SH-SY5Y (cell line): Measurements from ENCODE around the gene TRMT11.

Experiments used
- GATA2 ChIP-seq: IDR thresholded peaks from 2 replicates; pipeline ENCODE4 v1.6.1; 2011; ENCODE audit warnings: mild to moderate bottlenecking, low read depth, low read length
- GATA3 ChIP-seq: IDR thresholded peaks from 2 replicates; pipeline ENCODE4 v1.6.1; 2011; ENCODE audit warnings: low read depth, mild to moderate bottlenecking, low read length, moderate library complexity

The TRMT11 gene

DNA sequence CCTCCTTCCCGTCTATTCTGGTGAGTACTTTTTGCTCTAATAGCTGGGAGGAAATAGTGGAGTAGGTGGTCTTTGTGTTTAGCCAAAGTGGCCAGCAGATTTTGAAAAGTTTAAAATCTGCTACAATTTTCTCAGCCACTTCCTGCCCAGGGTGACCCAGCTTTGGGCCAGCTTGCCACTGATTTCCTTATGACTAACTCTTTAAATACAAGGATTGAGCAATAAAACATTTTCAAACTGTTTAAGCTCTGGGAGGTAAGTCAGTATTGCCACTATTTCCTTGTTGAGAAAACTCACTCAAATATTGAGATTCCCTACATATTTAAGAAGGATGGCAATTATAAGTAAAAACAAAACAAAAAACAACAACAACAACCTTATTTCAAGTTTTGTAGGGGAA lies 54.5 kb downstream of the TRMT11 start:
- TF ChIP-seq GATA2 = no peak

DNA sequence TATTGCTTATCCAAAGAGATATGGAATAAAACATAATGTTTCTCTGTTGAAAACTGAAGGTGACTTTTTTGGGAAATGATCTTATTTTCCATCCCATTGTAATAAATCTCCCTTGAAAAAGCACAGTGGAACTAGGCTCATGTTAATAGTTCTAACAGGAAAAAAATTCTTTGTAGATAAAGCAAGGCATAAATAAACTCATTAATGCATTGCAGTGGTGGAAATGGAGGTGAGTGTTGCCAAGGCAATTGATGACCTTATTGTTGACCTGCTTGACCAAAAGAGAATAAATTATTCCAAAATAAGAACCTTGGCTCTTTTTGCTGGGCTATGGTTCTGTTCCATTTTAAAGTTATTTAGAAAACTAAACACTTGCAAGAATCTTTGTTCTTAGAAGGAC lies 55.2 kb downstream of the TRMT11 start:
- TF ChIP-seq GATA3 (no peak), GATA2 (no peak)

DNA sequence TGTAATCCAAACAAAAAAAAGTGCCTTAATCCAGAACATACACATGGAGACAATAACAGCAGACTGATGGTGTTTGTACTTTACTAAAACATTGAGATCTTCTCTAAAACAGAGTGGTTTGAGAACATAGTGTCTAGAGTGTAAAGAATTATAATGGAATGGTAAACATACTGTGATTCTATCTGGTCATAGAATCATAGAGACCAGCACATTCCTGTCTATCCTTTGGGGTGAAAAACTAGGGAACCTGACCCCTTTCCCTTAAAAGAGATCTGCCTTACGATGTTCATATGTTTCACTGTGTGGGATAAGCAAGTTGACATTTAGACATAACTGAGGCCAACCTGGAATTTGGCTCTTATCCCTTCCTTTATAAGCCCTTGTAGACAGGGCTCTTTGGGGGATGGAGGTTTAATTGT lies 55.7 kb downstream of the TRMT11 start:
- TF ChIP-seq GATA2 (no peak), GATA3 (no peak)

DNA sequence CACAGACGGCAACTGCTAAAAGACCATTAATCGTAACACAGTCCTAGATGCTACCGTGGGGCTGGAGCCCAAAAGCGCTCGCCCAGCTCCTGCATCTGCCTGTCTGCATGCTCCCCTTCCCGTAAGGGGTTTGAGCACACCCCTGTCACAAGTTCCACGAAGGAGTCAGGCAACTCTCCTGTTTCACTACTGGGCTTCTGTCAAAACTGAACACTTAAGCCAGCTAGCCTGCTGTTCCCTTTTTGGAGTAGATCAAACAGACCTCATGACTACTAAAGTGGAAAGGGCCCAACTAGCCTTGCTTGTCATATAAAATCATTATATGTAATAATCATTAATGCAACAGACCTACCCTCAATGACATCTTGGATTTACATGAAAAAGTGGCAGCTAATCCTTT lies 61.3 kb downstream of the TRMT11 start:
- no peak for TF ChIP-seq GATA3
- no peak for TF ChIP-seq GATA2

DNA sequence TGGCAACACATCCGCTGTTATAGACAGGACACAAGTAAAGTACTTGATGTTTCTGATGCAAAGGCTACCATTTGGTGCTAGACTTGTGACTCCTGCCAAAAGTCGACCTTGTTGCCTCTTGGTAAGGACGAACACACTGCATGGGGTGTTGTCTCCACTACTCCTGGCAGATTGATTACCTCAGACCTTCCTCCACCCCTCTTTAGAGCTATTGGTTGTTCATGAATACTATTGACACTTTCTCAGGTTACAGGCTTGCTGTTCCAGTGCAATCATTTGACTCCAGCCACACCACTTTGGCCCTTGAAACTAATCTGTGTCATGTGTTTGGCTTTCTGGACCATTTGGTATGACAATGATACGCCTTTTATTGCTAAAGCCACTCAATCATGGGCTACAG lies 62.3 kb downstream of the TRMT11 start:
- TF ChIP-seq GATA2 (no peak), GATA3 (no peak)

DNA sequence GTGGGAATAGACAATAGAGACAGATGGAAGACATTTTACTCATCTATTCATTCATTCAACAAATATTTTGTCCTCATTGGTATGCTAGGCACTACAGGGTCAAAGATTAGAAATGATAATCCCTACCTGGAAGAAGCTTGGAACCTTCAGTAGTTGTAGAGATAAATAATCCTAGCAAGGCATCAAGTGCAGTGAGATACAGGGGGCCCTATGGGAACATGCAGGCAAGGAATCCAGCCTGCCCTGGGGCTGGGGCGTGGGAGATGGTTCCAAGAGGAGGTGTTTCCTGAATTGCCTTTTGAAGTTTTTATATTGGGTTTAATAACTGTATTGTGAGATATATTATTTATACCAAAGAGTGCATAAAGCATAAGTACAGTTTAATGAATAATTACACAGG lies 64.5 kb downstream of the TRMT11 start:
- no peak for TF ChIP-seq GATA2
- TF ChIP-seq GATA3 = no peak

DNA sequence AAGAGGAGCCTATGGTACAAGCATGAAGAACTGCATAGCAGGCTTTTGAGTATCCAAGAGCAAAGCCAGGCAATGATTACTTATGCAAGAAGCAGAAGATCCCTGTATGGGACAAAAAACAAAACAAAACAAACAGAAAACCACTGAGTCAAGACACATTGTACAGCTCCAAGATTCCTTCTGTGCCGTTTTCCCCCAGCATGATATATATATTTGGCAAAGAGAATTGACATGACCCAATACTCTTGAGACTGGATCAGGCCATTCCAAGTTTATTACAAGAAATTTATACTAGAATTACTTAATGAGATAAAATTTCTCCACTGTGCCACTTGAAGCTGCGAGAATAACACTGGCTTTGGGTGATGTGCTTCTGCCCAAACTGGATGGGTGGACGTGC lies 65.5 kb downstream of the TRMT11 start:
- TF ChIP-seq GATA2 = no peak
- TF ChIP-seq GATA3 = no peak

DNA sequence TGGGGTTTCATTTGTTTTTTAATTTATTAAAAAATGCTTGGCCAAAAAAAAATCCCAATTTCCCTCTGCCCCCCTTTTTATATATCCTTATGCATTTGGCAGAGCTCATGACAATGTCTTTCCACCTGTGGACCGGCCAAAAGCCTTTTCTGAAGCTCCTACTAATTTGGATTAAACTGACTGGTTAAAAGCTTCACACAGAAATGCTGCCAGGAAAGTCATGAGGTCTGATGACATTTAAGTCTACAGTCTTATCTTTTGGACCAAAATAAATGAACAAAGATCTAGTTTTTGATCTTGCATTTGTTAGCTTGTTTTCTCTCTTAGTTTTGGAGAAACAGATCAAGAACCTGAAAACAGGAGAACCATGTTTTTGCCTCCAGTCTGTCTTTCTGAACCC lies 66.1 kb downstream of the TRMT11 start:
- TF ChIP-seq GATA3 (no peak), GATA2 (no peak)

DNA sequence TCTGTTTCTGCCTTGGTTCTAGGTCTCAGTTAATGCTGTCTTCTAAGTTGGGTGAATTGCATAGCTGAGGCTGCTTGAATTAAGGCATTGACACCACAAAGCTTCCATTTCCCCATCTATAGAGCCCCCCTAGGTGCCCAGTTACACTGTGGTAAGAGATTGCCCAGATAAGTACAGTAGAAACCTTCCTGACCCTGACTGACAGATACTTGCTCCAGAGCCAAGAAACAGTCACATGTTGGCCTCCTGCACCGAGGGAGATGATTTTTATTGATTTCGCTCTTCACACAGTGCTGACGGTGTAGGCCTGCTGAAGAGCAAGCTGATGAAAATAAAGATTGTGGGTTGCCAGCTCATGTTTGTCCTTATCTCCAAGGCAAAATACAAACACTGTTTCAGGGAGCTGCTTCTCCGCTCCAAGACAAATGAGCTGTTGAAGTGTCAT lies 67.9 kb downstream of the TRMT11 start:
- TF ChIP-seq GATA3 = peak; percentile 84
- TF ChIP-seq GATA2 = peak; percentile 98

DNA sequence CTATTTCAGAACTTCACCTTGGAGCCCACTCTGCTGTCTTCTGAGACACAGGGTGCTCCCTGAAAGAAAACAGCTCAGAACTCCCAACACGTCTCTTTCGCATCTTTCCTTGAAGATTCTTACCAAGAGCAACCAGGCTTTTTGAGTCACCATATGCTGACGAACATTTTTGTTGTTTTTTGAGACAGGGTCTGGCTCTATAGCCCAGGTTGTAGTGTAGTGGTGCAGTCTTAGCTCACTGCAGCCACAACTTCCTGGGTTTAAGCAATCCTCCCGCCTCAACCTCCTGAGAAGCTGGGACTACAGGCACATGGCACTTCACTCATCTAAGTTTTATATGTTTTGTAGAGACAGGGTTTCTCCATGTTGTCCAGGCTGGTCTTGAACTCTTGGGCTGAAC lies 68.5 kb downstream of the TRMT11 start:
- TF ChIP-seq GATA3 = no peak
- TF ChIP-seq GATA2 = no peak

DNA sequence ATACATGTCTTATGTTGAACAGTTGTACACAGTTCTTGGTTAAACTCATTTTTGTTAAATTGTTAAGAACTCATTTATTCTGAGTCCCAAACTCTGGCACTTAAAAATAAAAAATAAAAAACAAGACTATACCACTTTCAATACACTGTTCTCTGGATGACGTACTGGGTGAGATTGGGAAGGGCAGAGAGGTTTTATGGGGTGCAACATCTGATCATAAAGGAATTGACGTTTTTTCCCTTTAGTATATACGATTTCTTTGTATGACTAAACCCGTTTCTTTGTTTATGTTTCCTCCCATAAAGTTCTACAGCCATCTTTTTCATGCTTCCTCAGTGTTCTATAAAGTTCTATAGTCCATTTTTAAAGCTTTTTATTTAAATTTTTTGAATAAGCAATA lies 69.1 kb downstream of the TRMT11 start:
- TF ChIP-seq GATA3 (no peak), GATA2 (no peak)

DNA sequence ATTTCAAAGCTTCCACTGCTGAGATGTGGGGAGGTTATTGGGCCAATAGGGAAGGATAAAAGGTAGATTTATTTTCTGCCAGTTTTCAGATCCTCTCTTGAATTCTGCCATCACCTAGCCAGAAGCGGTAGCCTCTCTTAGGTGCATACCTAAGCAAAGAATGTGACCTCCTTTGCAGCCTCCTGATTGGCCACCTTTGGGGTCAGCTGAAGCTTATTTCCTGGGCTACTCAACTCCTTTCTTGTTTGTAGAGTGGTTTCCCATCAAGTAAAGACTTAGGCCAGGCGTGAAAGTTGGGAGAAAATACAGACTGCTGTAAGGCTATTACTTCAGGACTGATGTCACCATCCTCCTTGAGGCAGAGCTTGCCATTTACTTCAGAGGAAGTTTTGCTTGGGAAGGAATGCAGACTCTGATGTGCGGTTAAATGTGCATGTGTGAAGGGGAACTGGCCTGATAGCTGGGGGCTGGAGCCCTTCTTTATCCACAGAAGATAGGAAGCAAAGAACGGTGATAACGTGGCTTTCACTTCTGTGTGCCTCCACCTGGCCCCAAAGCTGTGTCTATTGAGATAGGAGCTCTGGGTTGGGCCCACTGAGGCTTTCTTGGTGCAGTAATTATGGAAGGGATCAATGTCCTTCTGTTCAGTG lies 70.1 kb downstream of the TRMT11 start:
- TF ChIP-seq GATA2 (no peak), GATA3 (no peak)

DNA sequence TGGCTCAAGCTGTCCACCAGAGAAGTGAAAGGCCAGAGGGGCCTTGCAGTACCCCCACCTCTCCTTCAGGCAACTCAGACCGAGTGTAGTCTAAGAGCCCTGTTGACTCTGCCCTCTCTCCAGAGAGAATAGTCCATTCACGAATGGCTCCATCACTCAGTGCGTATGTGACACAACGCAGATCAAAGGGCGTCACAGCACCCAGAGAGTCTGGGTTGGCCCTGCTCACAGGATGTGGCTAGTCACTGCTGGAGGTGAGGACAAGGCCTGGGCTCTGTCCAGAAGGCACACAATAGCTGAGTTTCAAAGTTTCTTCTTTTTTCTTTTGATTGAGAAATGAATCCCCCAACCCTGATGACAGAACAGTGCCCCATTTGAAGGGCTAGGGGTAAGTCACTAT lies 74.1 kb downstream of the TRMT11 start:
- no peak for TF ChIP-seq GATA2
- no peak for TF ChIP-seq GATA3

DNA sequence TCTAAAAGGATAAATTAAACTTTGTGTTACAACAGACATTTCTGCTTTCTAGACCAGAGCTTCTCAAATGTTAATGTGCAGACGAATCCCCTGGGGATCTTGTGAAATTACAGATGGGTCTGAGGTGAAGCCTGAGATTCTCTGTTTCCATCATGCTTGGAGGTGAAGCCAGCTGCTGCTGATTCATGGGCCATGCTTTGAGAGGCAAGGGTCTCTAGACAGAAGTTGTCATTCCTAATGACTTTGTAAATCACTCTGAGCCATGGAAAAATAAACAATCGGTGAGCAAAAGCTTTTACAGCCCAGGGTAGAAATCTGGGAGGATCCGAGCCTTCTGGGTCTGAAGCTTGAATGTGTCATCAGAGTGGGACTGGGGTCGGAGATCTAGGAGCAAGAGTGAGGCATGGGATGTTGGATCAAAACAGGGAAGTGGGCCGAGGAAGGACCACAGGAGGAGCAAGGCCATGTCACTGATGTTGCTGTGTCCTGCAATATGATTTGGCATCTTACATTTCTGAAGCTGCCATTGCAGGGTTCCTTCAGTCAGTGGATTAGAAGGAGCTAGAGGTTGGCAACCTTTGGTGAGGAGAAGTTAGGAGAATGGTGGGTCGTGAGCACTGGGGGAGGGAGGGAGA lies 77.3 kb downstream of the TRMT11 start:
- no peak for TF ChIP-seq GATA3
- no peak for TF ChIP-seq GATA2

DNA sequence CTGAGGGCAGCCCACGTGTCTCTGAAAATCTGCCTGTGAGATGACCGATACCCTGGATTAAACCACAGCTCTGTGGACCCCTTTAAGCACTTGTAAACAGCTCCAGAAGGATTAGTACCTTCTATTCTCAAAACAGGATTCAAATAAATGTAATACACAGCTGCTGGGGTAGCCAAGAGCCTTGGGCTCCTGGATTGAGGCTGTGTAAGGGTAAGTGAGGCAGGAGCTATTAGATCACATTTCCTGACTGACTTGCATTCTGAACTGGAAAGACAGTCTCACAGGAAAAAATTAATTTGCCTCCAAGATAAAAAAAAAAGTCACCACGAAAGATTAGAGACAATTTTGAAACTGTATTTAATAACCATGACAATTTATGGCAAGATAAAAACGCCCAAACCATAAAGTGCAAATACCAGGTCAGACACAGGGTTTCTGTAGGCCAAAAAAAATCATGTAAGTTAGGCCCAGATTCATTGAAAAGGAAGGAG lies 78.0 kb downstream of the TRMT11 start:
- no peak for TF ChIP-seq GATA2
- TF ChIP-seq GATA3 = no peak
